ENCODE results near the gene PFAS. TPM values are rescaled to one million over a fixed set of nuclear protein-coding genes. Genes with fewer than 3 reads are reported as not detected.

Gene PFAS
- total RNA-seq, 2 donors from 2014 or later = 21.1 to 27.0 TPM

DNA sequence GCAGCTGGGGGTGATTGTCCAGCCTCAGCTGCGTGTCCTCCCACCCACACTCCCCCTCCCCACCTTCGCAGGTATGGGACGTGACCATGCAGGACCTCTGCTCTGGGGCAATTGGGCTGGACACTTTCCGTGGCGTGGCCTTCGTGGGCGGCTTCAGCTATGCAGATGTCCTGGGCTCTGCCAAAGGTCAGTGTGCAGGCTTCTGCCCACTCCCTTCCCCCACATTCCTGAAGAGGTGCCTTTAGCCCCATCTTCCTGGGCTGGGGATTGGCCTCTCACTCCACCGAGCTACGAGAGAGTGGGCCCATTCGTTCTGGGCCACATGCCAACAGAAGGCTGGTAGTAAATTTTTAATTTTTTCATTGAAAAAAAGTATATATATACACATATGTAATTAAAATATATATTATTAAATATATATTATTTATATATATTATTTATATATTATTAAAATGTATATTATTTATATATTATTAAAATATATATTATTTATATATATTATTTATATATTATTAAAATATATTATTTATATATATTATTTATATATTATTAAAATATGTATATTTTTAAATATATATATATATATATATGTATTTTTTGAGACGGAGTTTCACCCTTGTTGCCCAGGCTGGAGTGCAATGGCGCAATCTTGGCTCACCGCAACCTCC is 18.5 kb downstream of the PFAS start:
- Mint-ChIP-seq H3K27me3 (no peaks in the 10 kb centered on the region), H3K36me3 (ENCODE audit: low read depth) (peaks cover 8% of the 10 kb centered on the region), H3K4me3 (no peak overlapping the region), H3K4me1 (peaks cover 5% of the 10 kb centered on the region), H3K27ac (no peak overlapping the region)
- no peaks in the 10 kb centered on the region for H3K9me3 ChIP-seq (ENCODE audit: control insufficient read depth, low read length, poor library complexity, severe bottlenecking)
- DNase-seq (no peak), ATAC-seq (no peak)

DNA sequence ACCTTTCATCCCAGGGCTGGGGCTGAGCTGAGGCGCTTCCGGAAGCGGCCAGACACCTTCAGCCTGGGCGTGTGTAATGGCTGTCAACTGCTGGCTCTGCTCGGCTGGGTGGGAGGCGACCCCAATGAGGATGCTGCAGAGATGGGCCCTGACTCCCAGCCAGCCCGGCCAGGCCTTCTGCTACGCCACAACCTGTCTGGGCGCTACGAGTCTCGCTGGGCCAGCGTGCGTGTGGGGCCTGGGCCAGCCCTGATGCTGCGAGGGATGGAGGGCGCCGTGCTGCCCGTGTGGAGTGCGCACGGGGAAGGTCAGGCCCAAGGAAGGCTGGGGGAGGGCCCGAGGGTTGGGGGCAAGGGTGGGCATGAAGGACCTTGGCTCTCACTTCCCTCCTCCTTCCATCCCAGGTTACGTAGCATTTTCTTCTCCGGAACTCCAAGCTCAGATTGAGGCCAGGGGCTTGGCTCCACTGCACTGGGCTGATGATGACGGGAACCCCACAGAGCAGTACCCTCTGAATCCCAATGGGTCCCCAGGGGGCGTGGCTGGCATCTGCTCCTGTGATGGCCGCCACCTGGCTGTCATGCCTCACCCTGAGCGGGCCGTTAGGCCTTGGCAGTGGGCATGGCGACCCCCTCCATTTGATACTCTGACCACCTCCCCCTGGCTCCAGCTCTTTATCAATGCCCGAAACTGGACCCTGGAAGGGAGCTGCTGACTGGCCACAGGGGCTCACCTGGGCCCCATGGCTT is 19.6 kb downstream of the PFAS start:
- H3K4me3 Mint-ChIP-seq = no peak overlapping the region
- no peak for ATAC-seq
- peaks cover 5% of the 10 kb centered on the region for H3K4me1 Mint-ChIP-seq
- H3K27ac Mint-ChIP-seq = no peak overlapping the region
- H3K36me3 Mint-ChIP-seq (ENCODE audit: low read depth) = peaks cover 2% of the 10 kb centered on the region
- H3K27me3 Mint-ChIP-seq = no peaks in the 10 kb centered on the region
- H3K9me3 ChIP-seq (ENCODE audit: control insufficient read depth, low read length, poor library complexity, severe bottlenecking) = no peaks in the 10 kb centered on the region
- DNase-seq = no peak

DNA sequence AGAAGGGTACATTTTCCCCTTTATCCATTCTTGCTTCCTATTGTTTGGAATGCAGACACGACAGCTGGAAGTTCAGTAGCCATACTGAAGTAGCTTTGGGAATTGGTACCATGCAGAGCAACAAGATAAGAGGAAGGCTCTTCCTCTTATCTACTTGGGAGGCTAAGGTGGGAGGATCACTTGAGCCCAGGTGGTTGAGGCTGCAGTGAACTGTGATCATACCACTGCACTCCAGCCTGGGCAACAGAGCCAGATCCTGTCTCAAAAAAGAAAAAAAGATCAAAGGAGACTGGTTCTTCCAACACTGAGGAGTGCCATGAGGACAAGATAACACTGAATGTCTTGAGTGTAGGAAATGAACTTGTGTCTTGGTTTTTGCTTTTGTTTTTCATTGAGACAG is 23.3 kb downstream of the PFAS start:
- Mint-ChIP-seq H3K27me3 (no peaks in the 10 kb centered on the region), H3K4me1 (peaks cover 4% of the 10 kb centered on the region), H3K27ac (no peak overlapping the region), H3K36me3 (ENCODE audit: low read depth) (no peaks in the 10 kb centered on the region), H3K4me3 (no peak overlapping the region)
- DNase-seq (no peak), ATAC-seq (no peak)
- H3K9me3 ChIP-seq (ENCODE audit: control insufficient read depth, low read length, poor library complexity, severe bottlenecking) = no peaks in the 10 kb centered on the region

DNA sequence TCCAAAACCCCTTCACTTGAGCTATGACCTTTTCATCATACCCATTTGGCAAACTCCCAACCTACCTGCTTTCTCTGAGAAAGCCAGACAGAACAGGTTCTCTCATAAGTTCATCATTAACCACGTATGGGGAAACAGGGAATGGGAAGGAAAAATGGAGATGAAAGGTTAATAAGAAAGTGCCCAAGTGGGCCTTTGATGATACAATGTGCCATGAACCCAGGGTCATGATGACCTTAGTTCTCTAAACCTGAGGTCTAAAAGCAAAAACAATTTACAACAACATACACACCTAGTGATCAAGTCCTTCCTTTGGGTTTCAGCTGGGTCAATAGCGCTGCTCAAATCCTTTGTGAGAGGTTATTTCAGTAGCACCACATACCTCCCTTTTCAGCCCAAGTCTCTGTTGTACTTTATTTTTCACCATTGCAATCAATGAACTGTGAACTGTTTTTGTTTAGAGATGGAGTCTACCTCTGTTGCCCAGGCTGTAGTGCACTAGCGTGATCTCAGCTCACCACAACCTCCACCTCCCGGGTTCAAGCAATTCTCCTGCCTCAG is 24.9 kb downstream of the PFAS start:
- Mint-ChIP-seq H3K27ac (no peak overlapping the region), H3K4me1 (peaks cover 3% of the 10 kb centered on the region), H3K36me3 (ENCODE audit: low read depth) (no peaks in the 10 kb centered on the region), H3K4me3 (no peak overlapping the region), H3K27me3 (no peaks in the 10 kb centered on the region)
- ATAC-seq (no peak), DNase-seq (no peak)
- no peaks in the 10 kb centered on the region for H3K9me3 ChIP-seq (ENCODE audit: control insufficient read depth, low read length, poor library complexity, severe bottlenecking)

DNA sequence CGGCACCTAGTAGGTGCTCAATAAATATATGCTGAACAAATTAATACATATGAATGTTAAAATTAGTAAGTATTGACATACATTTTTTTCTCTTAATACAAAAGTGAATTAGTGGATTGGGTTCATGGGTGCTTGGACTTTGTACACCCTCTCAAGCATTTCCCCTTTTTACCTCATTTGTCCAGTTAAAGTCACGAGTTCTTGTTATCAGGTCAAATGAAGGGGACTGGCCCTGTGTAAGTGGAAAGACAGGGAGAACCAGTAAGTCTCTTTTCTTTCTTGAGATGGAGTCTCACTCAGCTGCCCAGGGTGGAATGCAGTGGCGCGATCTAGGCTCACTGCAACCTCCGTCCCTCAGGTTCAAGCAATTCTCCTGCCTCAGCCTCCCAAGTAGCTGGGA is 25.7 kb downstream of the PFAS start:
- Mint-ChIP-seq H3K36me3 (ENCODE audit: low read depth) (no peaks in the 10 kb centered on the region), H3K27ac (no peak overlapping the region), H3K4me3 (no peak overlapping the region), H3K4me1 (peaks cover 3% of the 10 kb centered on the region), H3K27me3 (peaks cover 3% of the 10 kb centered on the region)
- ATAC-seq (no peak), DNase-seq (no peak)
- no peaks in the 10 kb centered on the region for H3K9me3 ChIP-seq (ENCODE audit: control insufficient read depth, low read length, poor library complexity, severe bottlenecking)

DNA sequence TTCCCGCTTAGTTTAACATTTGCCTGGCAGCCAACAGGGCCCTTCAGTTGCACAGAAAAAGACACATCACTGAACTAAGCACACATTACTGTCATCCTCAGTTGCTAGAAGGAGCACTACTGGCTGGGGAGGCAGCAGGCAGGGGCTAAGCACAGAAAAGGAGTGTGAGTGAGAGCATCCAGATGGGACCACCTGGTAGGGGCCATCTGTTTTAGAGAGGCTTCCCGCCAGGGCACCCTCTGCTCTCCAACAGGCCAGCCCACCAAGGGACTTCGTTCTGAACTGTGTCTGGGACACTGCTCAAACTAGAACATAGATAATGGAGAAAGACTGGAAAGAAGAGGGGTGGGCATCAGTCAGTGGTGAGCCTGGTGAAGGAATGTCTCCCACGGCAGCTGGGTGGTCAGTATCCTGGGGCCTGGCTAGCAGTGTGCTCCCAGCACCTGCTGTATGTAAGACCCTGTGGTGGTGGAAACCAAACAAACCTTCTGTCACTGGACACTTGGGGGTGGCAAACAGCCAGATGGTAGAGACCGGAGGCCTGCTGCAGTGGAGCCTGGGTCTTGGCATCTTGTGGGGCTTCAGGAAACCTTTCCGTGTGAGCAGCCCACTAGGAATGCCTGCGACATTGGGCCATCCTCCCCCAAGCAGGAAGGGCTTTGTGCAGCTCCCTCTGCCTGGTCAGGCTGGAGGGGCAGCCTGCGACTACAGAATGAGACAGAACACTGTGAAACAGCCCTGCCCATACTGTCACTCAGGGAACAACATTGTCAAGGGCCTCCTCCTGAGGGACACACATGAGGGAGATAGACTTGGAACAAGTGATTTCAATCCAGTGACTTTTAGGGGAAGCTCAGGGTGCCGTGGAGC is 26.6 kb downstream of the PFAS start:
- H3K27ac Mint-ChIP-seq = no peak overlapping the region
- no peaks in the 10 kb centered on the region for H3K9me3 ChIP-seq (ENCODE audit: control insufficient read depth, low read length, poor library complexity, severe bottlenecking)
- no peak overlapping the region for H3K4me3 Mint-ChIP-seq
- peaks cover 3% of the 10 kb centered on the region for H3K4me1 Mint-ChIP-seq
- no peak for DNase-seq
- no peak for ATAC-seq
- peaks cover 5% of the 10 kb centered on the region for H3K27me3 Mint-ChIP-seq
- no peaks in the 10 kb centered on the region for H3K36me3 Mint-ChIP-seq (ENCODE audit: low read depth)

DNA sequence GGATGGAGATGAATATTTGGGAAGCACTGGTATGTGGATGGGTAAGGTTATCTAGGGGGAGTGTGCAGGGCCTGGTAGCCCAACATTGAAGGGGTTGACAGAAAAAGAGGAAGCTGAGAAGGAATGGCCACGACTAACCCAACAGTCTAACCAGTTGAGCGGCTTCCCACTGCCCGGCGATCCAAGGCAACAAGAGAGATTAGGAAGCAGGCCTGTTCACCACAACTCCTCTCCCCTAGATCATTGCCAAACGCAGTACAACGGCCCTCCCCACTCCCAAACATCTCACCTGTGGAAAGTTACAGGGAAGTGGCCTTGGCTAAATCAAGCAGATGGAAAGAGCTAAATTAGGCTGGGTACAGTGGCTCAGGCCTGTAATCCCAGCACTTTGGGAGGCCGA is 28.2 kb downstream of the PFAS start:
- H3K27ac Mint-ChIP-seq = no peak overlapping the region
- no peak for ATAC-seq
- no peak for DNase-seq
- H3K36me3 Mint-ChIP-seq (ENCODE audit: low read depth) = no peaks in the 10 kb centered on the region
- no peak overlapping the region for H3K4me3 Mint-ChIP-seq
- no peaks in the 10 kb centered on the region for H3K9me3 ChIP-seq (ENCODE audit: control insufficient read depth, low read length, poor library complexity, severe bottlenecking)
- peaks cover 3% of the 10 kb centered on the region for H3K4me1 Mint-ChIP-seq
- peaks cover 5% of the 10 kb centered on the region for H3K27me3 Mint-ChIP-seq

DNA sequence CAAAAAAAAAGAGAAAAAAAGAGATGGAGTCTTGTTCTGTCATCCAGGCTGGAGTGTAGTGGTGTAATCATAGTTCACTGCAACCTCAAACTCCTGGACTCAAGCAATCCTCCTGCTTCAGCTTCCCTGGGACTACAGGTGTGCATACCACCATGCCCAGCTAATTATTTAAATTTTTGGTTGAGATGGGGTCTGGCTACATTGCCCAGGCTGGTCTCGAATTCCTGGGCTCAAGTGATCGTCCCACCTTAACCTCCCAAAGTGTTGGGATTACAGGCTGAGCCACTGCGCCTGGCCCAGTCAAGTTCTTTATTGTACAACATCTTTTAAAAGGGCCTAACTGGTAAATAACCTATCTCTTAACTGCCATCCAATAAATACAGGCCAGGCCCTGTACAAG is 33.3 kb downstream of the PFAS start:
- DNase-seq (no peak), ATAC-seq (no peak)
- no peaks in the 10 kb centered on the region for H3K9me3 ChIP-seq (ENCODE audit: control insufficient read depth, low read length, poor library complexity, severe bottlenecking)
- Mint-ChIP-seq H3K36me3 (ENCODE audit: low read depth) (no peaks in the 10 kb centered on the region), H3K27ac (peak overlapping the region; percentile 56), H3K4me1 (peaks cover 12% of the 10 kb centered on the region), H3K27me3 (peaks cover 5% of the 10 kb centered on the region), H3K4me3 (no peak overlapping the region)

DNA sequence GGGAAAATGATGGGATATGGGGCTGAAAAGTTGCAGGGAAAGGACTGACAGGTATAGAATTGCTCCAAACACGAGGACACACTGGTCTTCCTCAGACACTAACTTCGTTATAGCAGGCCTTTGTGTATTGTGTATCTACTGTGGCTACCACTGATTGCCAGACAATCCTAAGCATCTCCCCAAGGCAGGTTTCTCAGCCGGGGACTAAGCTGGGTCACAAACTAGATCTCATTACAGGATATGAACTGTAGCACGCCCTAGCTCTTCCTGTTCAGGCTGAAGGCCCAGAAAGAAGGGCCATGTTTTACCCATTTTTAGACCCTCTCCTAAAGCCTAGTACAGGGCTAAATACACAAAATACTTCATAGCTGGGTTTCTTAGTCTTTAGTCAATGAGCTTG is 34.3 kb downstream of the PFAS start:
- peaks cover 15% of the 10 kb centered on the region for H3K4me1 Mint-ChIP-seq

DNA sequence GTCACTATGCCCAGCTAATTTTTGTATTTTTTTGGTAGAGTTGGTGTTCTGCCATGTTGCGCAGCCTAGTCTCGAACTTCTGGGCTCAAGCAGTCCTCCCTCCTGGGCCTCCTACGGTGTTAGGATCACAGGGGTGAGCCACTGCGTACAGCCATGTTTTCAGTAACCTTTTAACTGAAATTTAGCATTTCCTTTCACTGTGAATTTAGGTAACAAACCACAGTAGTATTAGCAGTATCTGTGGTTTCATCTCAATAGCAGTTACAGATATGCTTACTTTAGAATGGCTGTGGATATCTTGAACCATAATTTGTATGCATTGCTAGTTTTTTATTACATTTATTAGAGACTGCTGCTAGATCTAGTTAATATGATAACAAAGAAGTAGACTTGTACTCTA is 35.0 kb downstream of the PFAS start:
- Mint-ChIP-seq H3K27ac (peak overlapping the region; percentile 56), H3K4me3 (peak overlapping the region; percentile 25), H3K4me1 (peaks cover 19% of the 10 kb centered on the region), H3K27me3 (peaks cover 5% of the 10 kb centered on the region), H3K36me3 (ENCODE audit: low read depth) (no peaks in the 10 kb centered on the region)
- DNase-seq (no peak), ATAC-seq (no peak)
- H3K9me3 ChIP-seq (ENCODE audit: control insufficient read depth, low read length, poor library complexity, severe bottlenecking) = no peaks in the 10 kb centered on the region

More for the DNA sequence above, 34.3 kb downstream of the PFAS start:
- ATAC-seq (no peak), DNase-seq (no peak)
- peak overlapping the region; percentile 56 for H3K27ac Mint-ChIP-seq
- H3K36me3 Mint-ChIP-seq (ENCODE audit: low read depth) = no peaks in the 10 kb centered on the region
- H3K4me3 Mint-ChIP-seq = peak overlapping the region; percentile 21
- H3K27me3 Mint-ChIP-seq = peaks cover 5% of the 10 kb centered on the region
- H3K9me3 ChIP-seq (ENCODE audit: control insufficient read depth, low read length, poor library complexity, severe bottlenecking) = no peaks in the 10 kb centered on the region

DNA sequence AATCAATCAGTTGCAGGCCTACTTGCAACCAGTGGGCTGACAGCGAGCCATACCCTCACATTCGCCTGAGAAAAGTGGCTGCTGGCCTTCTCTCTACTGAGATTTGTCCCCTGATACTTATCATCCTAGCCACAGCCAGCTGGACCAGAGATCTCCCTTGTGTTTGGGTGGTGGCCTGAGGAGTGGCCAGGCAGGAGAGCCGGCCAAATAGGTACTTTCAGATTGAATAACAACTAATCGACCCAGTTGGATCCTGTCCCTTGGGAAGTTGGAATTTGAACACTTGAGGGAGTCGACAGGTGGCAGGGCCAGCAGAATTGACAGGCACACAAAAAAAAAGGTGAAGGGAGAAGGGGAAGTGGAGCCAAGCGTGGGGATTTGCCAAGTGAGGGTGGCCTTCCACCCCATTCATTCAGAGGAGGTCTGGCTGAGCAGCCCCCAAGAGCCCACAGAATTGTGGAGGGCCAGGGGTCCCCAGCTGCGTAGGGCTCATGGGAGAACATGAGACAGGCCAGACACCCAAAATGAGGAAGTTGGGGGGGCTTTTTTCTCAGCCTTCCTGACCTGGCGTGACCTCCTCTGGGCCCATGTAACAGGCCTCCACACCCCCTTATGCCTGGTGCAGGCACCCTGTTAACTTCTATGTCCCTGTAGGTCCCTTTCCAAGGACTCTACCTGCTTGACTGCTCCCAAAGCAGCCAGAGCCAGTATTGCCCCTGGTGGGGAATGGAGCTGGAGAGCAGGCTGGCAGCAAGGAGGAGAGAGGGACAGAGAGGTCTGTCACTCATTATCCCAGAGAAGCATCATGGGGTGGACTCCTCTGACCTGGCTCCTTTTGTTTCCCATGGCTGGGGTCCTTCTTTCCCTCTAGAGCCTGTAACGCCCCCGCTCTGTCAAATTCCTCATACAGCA is 36.4 kb downstream of the PFAS start:
- no peak overlapping the region for H3K4me3 Mint-ChIP-seq
- H3K27ac Mint-ChIP-seq = no peak overlapping the region
- H3K9me3 ChIP-seq (ENCODE audit: control insufficient read depth, low read length, poor library complexity, severe bottlenecking) = no peaks in the 10 kb centered on the region
- H3K4me1 Mint-ChIP-seq = peaks cover 31% of the 10 kb centered on the region
- ATAC-seq (no peak), DNase-seq (no peak)
- H3K36me3 Mint-ChIP-seq (ENCODE audit: low read depth) = no peaks in the 10 kb centered on the region
- H3K27me3 Mint-ChIP-seq = no peaks in the 10 kb centered on the region

DNA sequence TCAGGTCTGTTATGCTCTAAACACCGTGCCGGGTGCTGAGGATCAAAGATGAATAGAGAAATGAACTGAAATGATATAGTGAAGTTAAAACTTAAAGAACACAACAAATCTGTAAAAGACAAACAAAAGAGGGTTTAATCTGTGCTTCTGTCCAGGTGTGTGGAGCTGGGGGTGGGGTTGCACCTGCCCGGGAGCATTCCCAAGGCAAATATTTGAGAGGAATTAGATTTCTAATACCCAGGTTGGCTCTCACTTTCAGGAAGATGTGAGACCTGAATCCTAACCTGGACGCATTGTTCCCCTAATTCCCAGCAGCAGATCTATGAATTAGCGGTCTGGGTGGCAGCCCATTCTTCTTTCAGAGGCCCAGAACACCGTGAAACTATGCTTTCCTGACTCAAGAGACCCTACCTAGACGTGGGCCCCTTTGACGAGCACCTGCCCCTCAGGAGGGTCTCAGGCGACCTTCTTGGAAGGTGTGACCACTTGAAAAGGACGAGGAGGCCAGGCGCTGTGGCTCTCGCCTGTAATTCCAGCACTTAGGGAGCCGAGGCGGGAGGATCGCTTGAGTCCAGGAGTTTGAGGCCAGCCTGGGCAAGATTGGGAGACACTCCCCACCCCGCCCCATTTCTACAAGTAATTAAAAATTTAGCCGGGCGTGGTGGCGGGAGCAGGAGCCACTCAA is 38.7 kb downstream of the PFAS start:
- Mint-ChIP-seq H3K36me3 (ENCODE audit: low read depth) (no peaks in the 10 kb centered on the region), H3K27ac (peak overlapping the region; percentile 94), H3K4me3 (peak overlapping the region; percentile 94), H3K4me1 (peaks cover 31% of the 10 kb centered on the region), H3K27me3 (no peaks in the 10 kb centered on the region)
- DNase-seq = no peak
- no peak for ATAC-seq
- no peaks in the 10 kb centered on the region for H3K9me3 ChIP-seq (ENCODE audit: control insufficient read depth, low read length, poor library complexity, severe bottlenecking)

All from T-helper 17 cell (primary cell).